Pancreas (tissue), 10 donors: ENCODE results near the gene MCM3. TPM values are rescaled to one million over a fixed set of nuclear protein-coding genes. Genes with fewer than 3 reads are reported as not detected.
A peak's percentile ranks its signal among the peaks of the same experiment; 100 is the strongest.

Experiments
- ATAC-seq, 4 donors: fragments of 200-7000 bp; cut with Tn5 transposase; one replicate each; pipeline versions ENCODE4 v1.8.0 to v1.9.1; 2020; ENCODE audit warnings: mild to moderate bottlenecking in 4 of 4, moderate library complexity in 4 of 4
- DNase-seq, 6 donors: peaks; one replicate each; pipeline ENCODE4 v3.0.0-alpha.2; 2020
- FAIRE-seq: peaks from 2 replicates; lab custom pipeline; 2012; peaks lifted over from hg19 to GRCh38; lab: Jason Lieb, UNC
- H3K27ac ChIP-seq, 4 donors: fragments of 200-600 bp; sonication (generic); 1 replicate in 3 of 4; 2 replicates in 1 of 4; pipeline versions ENCODE4 v1.5.0 to v1.8.0; 2020
- H3K27me3 ChIP-seq, 4 donors: fragments of 200-600 bp; one replicate each; pipeline ENCODE4 v1.8.0; 2021
- H3K36me3 ChIP-seq, 3 donors: fragments of 200-600 bp; sonication (generic) in 1 of 3; one replicate each; pipeline versions ENCODE4 v1.5.0 to v1.8.0; 2020 to 2021
- H3K4me1 ChIP-seq, 3 donors: fragments of 200-600 bp; one replicate each; pipeline ENCODE4 v1.8.0; 2021
- H3K4me3 ChIP-seq, 4 donors: fragments of 200-600 bp; sonication (generic) in 2 of 4; one replicate each; pipeline versions ENCODE4 v1.5.0 to v1.8.0; 2020 to 2021
- H3K9me3 ChIP-seq, 4 donors: fragments of 200-600 bp; one replicate each; pipeline ENCODE4 v1.8.0; 2021
- CTCF ChIP-seq, 4 donors: fragments of 200-600 bp; sonication (generic) in 3 of 4; IDR thresholded peaks; one replicate each; pipeline versions ENCODE4 v1.5.0 to v1.8.0; 2021; ENCODE audit warnings: antibody characterized with exemption in 4 of 4
- WGBS, 2 donors: extraction: QIAGEN DNeasy Blood & Tissue Kit; methylation state at CpG; one replicate each; pipeline ENCODE4 v1.1.7; 2013; 5-methylcytosine and 5-hydroxymethylcytosine counted together
- intact Hi-C, 3 donors: fragments of 100-400 bp; cut with DNase I; formaldehyde crosslinking; loops; one replicate each; pipeline versions ENCODE4 v1.11.1 to v1.14.2; 2022
- polyA plus RNA-seq, 2 donors: library from polyadenylated mRNA; stranded (reverse); fragments of 200-250 nt; gene quantifications; one replicate each; pipeline ENCODE4 v1.2.3, GENCODE V29; 2013
- total RNA-seq, 6 donors: library from RNA; stranded (reverse); fragmentation: NEBNext Ultra II Directional in 4 of 6; extraction: Animal tissue kit (Norgen Biotek cat#: 25700) in 4 of 6; gene quantifications; one replicate each; pipeline versions ENCODE4 v1.2.1 to v1.2.4, GENCODE V29; 2021 to 2023
- donor health status: healthy with polysubstance abuse.
- donor health status: DM: no; HTN: no; CAD: no; lungs with moderate emphysema.
- donor health status: DM: no; HTN: no; CAD: no.
- donor health status: control.
- donor health status: control.
- donor health status: Bipolar disorder and iron deficiency.
- donor health status: DM: yes; HTN: yes; CAD: no.
- donor health status: DM: no; HTN: no; CAD: no.
- donor health status: DM: no; HTN: no; CAD: no.
- donor health status: DM: yes; HTN: yes; CAD: no.

MCM3 gene
- total and polyA plus RNA-seq, 8 donors, result 7.0 to 19.4 (median 12.1) TPM

DNA sequence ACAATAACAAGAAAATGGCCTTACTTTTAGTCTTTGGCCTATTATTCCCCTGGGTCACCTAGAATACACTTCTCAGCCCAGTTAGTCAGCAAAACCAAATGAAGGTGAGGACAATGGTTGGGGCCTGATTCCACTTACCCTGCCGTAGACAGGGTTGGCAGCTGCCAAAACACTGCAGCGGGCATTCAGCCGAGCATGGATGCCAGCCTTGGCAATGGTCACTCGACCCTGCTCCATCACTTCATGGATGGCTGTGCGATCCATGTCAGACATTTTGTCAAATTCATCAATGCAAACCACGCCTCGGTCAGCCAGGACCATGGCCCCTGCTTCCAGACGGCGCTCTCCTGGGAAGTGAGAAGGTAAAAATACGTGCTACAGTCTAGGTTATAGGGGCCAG, 8.4 kb downstream of the MCM3 start:
- intact Hi-C loops, result no loop called here
- no peak overlapping the region for H3K27ac ChIP-seq
- TF ChIP-seq CTCF (IDR thresholded peaks at IDR 0.05), result no peak
- no peaks in the 10 kb centered on the region for H3K9me3 ChIP-seq
- peaks cover 0 to 4% (median 0%) of the 10 kb centered on the region in 3 donors for H3K4me1 ChIP-seq
- no peak overlapping the region for H3K4me3 ChIP-seq
- FAIRE-seq (no peak), ATAC-seq (no peak), DNase-seq (no peak)
- peaks cover 0 to 50% (median 13%) of the 10 kb centered on the region in 3 donors for H3K36me3 ChIP-seq
- H3K27me3 ChIP-seq, result no peaks in the 10 kb centered on the region
- 95% methylated on average over 10 of the region's 10 CpGs for WGBS, 2 donors

- no peak for TF ChIP-seq CTCF (IDR thresholded peaks at IDR 0.05)
- no peak overlapping the region for H3K4me3 ChIP-seq
- peaks cover 0 to 41% (median 9%) of the 10 kb centered on the region in 3 donors for H3K36me3 ChIP-seq
- H3K4me1 ChIP-seq, result peaks cover 0 to 4% (median 0%) of the 10 kb centered on the region in 3 donors
- no peaks in the 10 kb centered on the region for H3K27me3 ChIP-seq
- ATAC-seq (peak in 3 of 4 donors; percentile 57 to 85 (median 74)), FAIRE-seq (no peak), DNase-seq (no peak)
- H3K27ac ChIP-seq, result peak overlapping the region in 2 of 4 donors; percentile 44 to 49
- whole genome bisulfite sequencing, 2 donors, result 84 to 88% methylated on average over 9 of the region's 9 CpGs
- H3K9me3 ChIP-seq, result no peaks in the 10 kb centered on the region
- intact Hi-C loops, result no loop called here
Observed at GRCh38 chr6:52271852-52272460, 12.6 kb downstream of the MCM3 start.

DNA sequence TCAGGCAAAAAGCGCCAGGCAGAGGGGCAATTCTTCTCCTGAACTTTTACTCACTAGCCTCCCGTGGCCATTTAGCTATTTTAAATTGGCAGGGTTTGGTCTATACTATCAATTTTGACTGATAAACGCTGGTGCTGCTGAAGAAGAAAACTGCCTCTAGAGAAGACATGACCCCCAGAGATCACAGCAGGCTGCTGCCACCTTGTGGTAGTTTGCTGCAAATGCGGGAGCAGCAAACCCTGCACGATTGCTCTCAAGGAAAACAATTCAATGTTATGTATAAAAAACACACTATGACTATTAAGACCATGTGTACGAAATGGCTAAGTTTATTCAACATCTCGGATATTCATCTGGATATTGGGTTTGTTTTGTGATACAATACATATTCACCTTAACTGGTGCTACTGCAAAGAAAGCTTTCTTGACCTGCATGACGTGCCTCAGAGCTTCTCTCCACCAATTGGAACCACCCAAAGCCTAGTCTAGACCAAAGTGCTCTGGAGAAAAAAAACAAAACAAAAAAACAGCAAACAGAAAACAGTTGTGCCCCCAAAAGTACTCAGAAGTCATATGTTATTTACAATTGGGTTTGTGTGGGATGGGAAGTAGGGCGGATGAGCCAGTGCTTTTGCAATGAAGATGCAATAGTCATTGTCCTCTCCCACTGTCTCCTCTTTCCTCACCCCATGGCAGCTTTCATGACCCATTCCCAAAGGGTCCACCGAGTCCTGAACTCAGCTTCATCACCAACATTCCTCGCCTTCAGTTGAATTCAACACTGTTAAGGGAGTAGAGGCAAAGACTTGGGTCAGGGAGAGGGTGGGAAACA, 20.6 kb downstream of the MCM3 start:
- Histone ChIP-seq H3K27ac (no peak overlapping the region), H3K4me1 (no peaks in the 10 kb centered on the region), H3K36me3 (peaks cover 0 to 5% (median 4%) of the 10 kb centered on the region in 3 donors), H3K27me3 (no peaks in the 10 kb centered on the region), H3K9me3 (no peaks in the 10 kb centered on the region), H3K4me3 (no peak overlapping the region)
- DNase-seq (peak; percentile 36 to 78 (median 61)), FAIRE-seq (no peak), ATAC-seq (peak; percentile 68 to 95 (median 91))
- 42 to 46% methylated on average over 11 of the region's 11 CpGs for WGBS, 2 donors
- peak; percentile 86 to 97 (median 92) for TF ChIP-seq CTCF (IDR thresholded peaks at IDR 0.05)
- intact Hi-C loops, result no loop called here

DNA sequence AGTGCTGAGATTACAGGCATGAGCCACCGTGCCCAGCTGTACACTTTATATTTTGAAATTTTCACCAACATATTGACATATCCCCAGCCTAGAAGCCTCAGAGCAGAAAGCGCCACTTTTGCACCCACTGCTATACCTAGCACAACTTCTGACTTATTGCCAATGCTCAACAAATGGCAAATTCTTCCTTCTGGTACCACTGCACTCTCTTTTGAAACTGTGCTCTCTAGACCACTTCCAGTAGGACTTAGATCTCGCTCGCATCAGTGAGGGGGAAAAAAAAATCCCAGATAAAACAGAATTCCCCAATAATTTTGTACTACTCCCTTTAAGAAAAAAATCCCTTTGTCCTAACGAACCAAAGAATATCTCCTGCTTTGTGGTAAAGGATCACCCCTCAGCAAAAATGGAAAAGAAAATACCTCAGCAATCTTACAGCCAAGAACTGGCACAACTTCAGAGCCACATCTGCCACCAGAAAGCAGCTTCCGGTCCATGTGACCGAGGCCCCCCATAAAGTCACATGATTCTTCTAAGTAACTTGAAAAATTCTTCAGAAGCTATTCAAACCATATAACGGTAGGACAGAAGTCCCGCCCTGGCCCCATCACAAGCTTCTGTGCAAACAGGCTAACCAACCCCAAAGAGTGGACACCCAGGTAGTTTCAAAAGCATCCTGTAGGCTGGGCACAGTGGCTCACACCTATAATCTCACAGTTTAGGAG, 21.8 kb downstream of the MCM3 start:
- no peaks in the 10 kb centered on the region for H3K36me3 ChIP-seq
- TF ChIP-seq CTCF (IDR thresholded peaks at IDR 0.05), result no peak
- H3K4me3 ChIP-seq, result no peak overlapping the region
- H3K27me3 ChIP-seq, result no peaks in the 10 kb centered on the region
- H3K4me1 ChIP-seq, result no peaks in the 10 kb centered on the region
- no peak overlapping the region for H3K27ac ChIP-seq
- no peak for DNase-seq
- no peaks in the 10 kb centered on the region for H3K9me3 ChIP-seq
- FAIRE-seq, result no peak
- WGBS, 2 donors, result 85 to 91% methylated on average over 9 of the region's 9 CpGs
- intact Hi-C loops, result no loop called here
- ATAC-seq, result no peak
